VCaP (cell line): Measurements from ENCODE around the gene CD300H.
"Not testable (repeated sequence)": the region's sequence is repeated elsewhere in the genome, so short reads cannot be mapped to it uniquely, and the experiment has no call there.

Experiments
- H3K27ac ChIP-seq: fragments of 450-650 bp; 2 replicates; pipeline ENCODE4 v1.5.1; 2017
- CTCF ChIP-seq: fragments of 450-650 bp; conservative IDR thresholded peaks from 2 replicates; pipeline ENCODE4 v1.5.1; 2017; ENCODE audit warnings: mild to moderate bottlenecking, moderate library complexity

Gene CD300H

GRCh38 chr17:74569020-74570003 is 2.0 kb upstream of the CD300H start:
- no peak overlapping the region for H3K27ac ChIP-seq
- TF ChIP-seq CTCF = no peak

GRCh38 chr17:74568106-74568873 is 981 bp upstream of the CD300H start:
- no peak overlapping the region for H3K27ac ChIP-seq
- TF ChIP-seq CTCF = no peak

GRCh38 chr17:74566132-74566753 is 1.1 kb downstream of the CD300H start:
- no peak overlapping the region for H3K27ac ChIP-seq
- peak; percentile 69 for TF ChIP-seq CTCF

- no peak for TF ChIP-seq CTCF
- no peak overlapping the region for H3K27ac ChIP-seq
Measured at GRCh38 chr17:74565126-74565525, 2.2 kb downstream of the CD300H start.

GRCh38 chr17:74563358-74563757 is 4.0 kb downstream of the CD300H start:
- TF ChIP-seq CTCF = no peak
- no peak overlapping the region for H3K27ac ChIP-seq

- TF ChIP-seq CTCF = no peak
- H3K27ac ChIP-seq = no peak overlapping the region
Measured at GRCh38 chr17:74561586-74561985, 5.7 kb downstream of the CD300H start.

GRCh38 chr17:74558882-74559519 is 8.3 kb downstream of the CD300H start:
- no peak overlapping the region for H3K27ac ChIP-seq
- TF ChIP-seq CTCF = no peak

GRCh38 chr17:74558402-74558801 is 8.9 kb downstream of the CD300H start:
- not testable (repeated sequence) for H3K27ac ChIP-seq
